GM18502 (cell line): ENCODE data around the gene COPRS.

Experiments
- ATAC-seq: cut with Tn5 transposase; IDR thresholded peaks from one replicate; pipeline ENCODE4 v1.9.1; 2021; ENCODE audit warnings: mild to moderate bottlenecking; ENCODE audit not compliant: unreplicated experiment, poor library complexity

COPRS gene

GRCh38 chr17:31858642-31859486 is at the start of gene COPRS:
TSS of gene COPRS (minus strand) at chr17:31859244. CDS start at chr17:31859199, 45 bp downstream.
- peak; percentile 69 for ATAC-seq

GRCh38 chr17:31908386-31908785 is 49.3 kb upstream of the COPRS start:
- no peak for ATAC-seq

GRCh38 chr17:31907342-31907962 is 48.4 kb upstream of the COPRS start:
- ATAC-seq, result no peak

GRCh38 chr17:31903401-31903800 is 44.4 kb upstream of the COPRS start:
- ATAC-seq, result no peak

- ATAC-seq, result no peak
Observed at GRCh38 chr17:31902693-31903092, 43.6 kb upstream of the COPRS start.

- ATAC-seq, result no peak
Observed at GRCh38 chr17:31900877-31901276, 41.8 kb upstream of the COPRS start.

GRCh38 chr17:31888124-31888523 is 29.1 kb upstream of the COPRS start:
- ATAC-seq, result no peak

- no peak for ATAC-seq
Observed at GRCh38 chr17:31882571-31882970, 23.5 kb upstream of the COPRS start.

- ATAC-seq, result no peak
Observed at GRCh38 chr17:31880311-31880710, 21.3 kb upstream of the COPRS start.

GRCh38 chr17:31878703-31879073 is 19.6 kb upstream of the COPRS start:
- no peak for ATAC-seq

- ATAC-seq, result no peak
Observed at GRCh38 chr17:31877911-31878702, 19.1 kb upstream of the COPRS start.

GRCh38 chr17:31877341-31877740 is 18.3 kb upstream of the COPRS start:
- ATAC-seq, result no peak

- no peak for ATAC-seq
Observed at GRCh38 chr17:31875081-31875480, 16.0 kb upstream of the COPRS start.

GRCh38 chr17:31869797-31870568 is 10.9 kb upstream of the COPRS start:
- ATAC-seq, result no peak

- no peak for ATAC-seq
Observed at GRCh38 chr17:31869031-31869430, 10.0 kb upstream of the COPRS start.

GRCh38 chr17:31859487-31860008 is 504 bp upstream of the COPRS start:
- no peak for ATAC-seq

GRCh38 chr17:31857920-31858641 is 963 bp downstream of the COPRS start:
- ATAC-seq, result no peak

- no peak for ATAC-seq
Observed at GRCh38 chr17:31856750-31857149, 2.3 kb downstream of the COPRS start.

- no peak for ATAC-seq
Observed at GRCh38 chr17:31854672-31855071, 4.4 kb downstream of the COPRS start.
